Activated naive CD4-positive, alpha-beta T cell treated with anti-CD3 and anti-CD28 coated beads, Interleukin-2, amount 50 U/mL, for 72 hours (primary cell): ENCODE results near the gene MCM3AP. TPM values are rescaled to one million over a fixed set of nuclear protein-coding genes. Genes with fewer than 3 reads are reported as not detected.

Experiments used
- total RNA-seq, 2 donors: library from RNA; stranded (reverse); gene quantifications; one replicate each; pipeline ENCODE4 v1.2.3, GENCODE V29; 2022

Gene MCM3AP
- total RNA-seq, 2 donors from 2014 or later = 105 to 119 TPM

Other genes with a start within 250 kb of the MCM3AP start
- 10 to 100 TPM; 11.9 to 14.2 TPM for gene COL6A2, start 187.5 kb downstream of the MCM3AP start, total RNA-seq
- under 1 TPM; 0.21 to 0.39 TPM for gene FTCD, start 130.0 kb downstream of the MCM3AP start, total RNA-seq
- 1 to 10 TPM; 7.1 to 8.9 TPM for gene SPATC1L, start 101.2 kb downstream of the MCM3AP start, total RNA-seq
- gene LSS, start 56.8 kb downstream of the MCM3AP start, total RNA-seq = 10 to 100 TPM; 17.8 to 26.2 TPM
- 10 to 100 TPM in 1 of 2 donors, 1 to 10 TPM in 1; 9.1 to 10.4 TPM for gene YBEY, start 731 bp upstream of the MCM3AP start, total RNA-seq
- 10 to 100 TPM; 20.7 to 36.0 TPM for gene C21orf58, start 38.3 kb upstream of the MCM3AP start, total RNA-seq
- 10 to 100 TPM; 52.8 to 63.4 TPM for gene PCNT, start 38.5 kb upstream of the MCM3AP start, total RNA-seq
- gene DIP2A, start 173.3 kb upstream of the MCM3AP start, total RNA-seq = 10 to 100 TPM; 42.4 to 60.1 TPM